Mesothelial cell of epicardium (in vitro differentiated cells): ENCODE data around the gene PHRF1. TPM values are rescaled to one million over a fixed set of nuclear protein-coding genes. Genes with fewer than 3 reads are reported as not detected.

Experiments
- DNase-seq, 2 experiments: peaks; one replicate each; pipeline ENCODE4 v3.0.0; 2021; ENCODE audit warnings: low spot score in 2 of 2; ENCODE audit not compliant: unreplicated experiment in 2 of 2
- H3K27ac Mint-ChIP-seq: 2 replicates; pipeline ENCODE4 v1.8.0; 2021; ENCODE audit warnings: mixed read lengths
- H3K27me3 Mint-ChIP-seq: 2 replicates; pipeline ENCODE4 v1.8.0; 2021; ENCODE audit warnings: low read depth, mixed read lengths
- H3K36me3 Mint-ChIP-seq: 2 replicates; pipeline ENCODE4 v1.8.0; 2021; ENCODE audit warnings: mixed read lengths
- H3K4me1 Mint-ChIP-seq: 2 replicates; pipeline ENCODE4 v1.8.0; 2021; ENCODE audit warnings: mixed read lengths
- H3K4me3 Mint-ChIP-seq: 2 replicates; pipeline ENCODE4 v1.8.0; 2021; ENCODE audit warnings: mild to moderate bottlenecking, moderate library complexity, mixed read lengths
- H3K9me3 Mint-ChIP-seq: 2 replicates; pipeline ENCODE4 v1.8.0; 2021; ENCODE audit warnings: mixed read lengths
- total RNA-seq: library from RNA; stranded (reverse); gene quantifications from 3 replicates; pipeline ENCODE4 v1.2.1, GENCODE V29; 2021
- TF ChIP-seq, protein P1 (sequence below): fragments of 200-600 bp; sonication (generic); IDR thresholded peaks from one replicate; pipeline ENCODE4 v1.5.0; 2021; ENCODE audit warnings: antibody characterized with exemption; ENCODE audit not compliant: unreplicated experiment

Gene PHRF1
- total RNA-seq, 1 donor from 2014 or later = 51.1 TPM

DNA sequence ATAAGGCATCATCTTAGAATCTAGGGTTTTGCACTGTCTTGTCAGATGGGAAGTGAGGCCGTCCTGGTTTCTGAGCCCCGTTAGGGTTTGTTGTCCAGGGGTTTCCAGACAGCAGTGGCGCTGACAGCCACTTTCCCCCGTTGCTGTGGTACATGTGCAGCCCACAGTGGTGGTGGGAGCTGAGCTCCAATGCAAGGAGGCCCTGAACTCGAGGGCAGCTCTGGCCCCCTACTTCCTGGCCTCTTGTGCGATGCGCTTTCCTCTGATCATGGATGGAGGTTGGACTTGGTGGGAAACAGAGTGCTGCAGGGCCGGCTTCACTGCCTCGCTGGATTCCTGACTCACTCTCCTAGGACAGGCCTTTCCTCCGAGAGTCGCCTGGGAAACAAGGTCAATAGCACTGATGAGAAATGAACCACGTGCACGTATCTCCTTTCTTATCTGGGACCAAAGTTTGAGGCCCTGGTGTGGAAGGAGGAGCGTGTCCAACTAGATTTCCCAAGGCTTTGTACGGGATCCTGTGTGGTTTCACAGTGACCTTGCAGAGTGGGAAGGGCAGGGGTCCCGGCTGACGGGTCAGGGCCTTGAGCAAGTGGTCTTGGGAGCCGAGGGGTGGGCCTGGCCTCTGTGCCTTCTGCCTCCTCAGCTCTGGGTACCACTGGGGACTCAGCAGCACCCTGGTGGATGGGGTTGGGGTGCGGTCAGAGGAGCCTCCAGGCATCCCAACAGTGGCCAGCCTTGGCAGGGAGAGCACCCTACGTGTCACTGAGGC is 3.7 kb downstream of the PHRF1 start:
- DNase-seq = no peak
- Mint-ChIP-seq H3K4me1 (peaks cover 28% of the 10 kb centered on the region), H3K9me3 (no peaks in the 10 kb centered on the region), H3K36me3 (peaks cover 3% of the 10 kb centered on the region), H3K27me3 (peaks cover 2% of the 10 kb centered on the region), H3K4me3 (peak overlapping the region; percentile 32), H3K27ac (no peak overlapping the region)
- TF ChIP-seq, protein P1, sequence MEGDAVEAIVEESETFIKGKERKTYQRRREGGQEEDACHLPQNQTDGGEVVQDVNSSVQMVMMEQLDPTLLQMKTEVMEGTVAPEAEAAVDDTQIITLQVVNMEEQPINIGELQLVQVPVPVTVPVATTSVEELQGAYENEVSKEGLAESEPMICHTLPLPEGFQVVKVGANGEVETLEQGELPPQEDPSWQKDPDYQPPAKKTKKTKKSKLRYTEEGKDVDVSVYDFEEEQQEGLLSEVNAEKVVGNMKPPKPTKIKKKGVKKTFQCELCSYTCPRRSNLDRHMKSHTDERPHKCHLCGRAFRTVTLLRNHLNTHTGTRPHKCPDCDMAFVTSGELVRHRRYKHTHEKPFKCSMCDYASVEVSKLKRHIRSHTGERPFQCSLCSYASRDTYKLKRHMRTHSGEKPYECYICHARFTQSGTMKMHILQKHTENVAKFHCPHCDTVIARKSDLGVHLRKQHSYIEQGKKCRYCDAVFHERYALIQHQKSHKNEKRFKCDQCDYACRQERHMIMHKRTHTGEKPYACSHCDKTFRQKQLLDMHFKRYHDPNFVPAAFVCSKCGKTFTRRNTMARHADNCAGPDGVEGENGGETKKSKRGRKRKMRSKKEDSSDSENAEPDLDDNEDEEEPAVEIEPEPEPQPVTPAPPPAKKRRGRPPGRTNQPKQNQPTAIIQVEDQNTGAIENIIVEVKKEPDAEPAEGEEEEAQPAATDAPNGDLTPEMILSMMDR = no peak

DNA sequence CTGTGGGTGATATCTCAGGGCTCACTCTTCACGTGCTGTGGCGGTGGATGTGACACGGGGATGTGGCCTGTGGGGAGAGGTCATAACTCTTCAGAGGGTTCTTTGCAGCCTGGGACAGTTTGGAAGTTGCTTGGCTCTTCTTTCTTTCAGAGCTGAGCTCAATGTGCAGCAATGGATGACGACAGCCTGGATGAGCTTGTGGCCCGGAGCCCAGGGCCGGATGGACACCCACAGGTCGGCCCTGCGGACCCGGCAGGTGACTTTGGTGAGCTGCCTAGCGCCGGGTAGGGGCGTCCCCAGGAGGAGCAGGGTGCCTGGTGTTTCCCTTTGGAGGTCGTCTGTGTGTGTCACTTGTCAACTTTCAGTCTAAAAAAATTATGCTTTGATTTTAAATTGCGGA is 5.1 kb downstream of the PHRF1 start:
- no peak overlapping the region for H3K4me3 Mint-ChIP-seq
- no peak for DNase-seq
- no peaks in the 10 kb centered on the region for H3K9me3 Mint-ChIP-seq
- TF ChIP-seq, protein P1 = no peak
- H3K36me3 Mint-ChIP-seq = peaks cover 6% of the 10 kb centered on the region
- no peak overlapping the region for H3K27ac Mint-ChIP-seq
- H3K4me1 Mint-ChIP-seq = peaks cover 26% of the 10 kb centered on the region
- H3K27me3 Mint-ChIP-seq = no peaks in the 10 kb centered on the region

DNA sequence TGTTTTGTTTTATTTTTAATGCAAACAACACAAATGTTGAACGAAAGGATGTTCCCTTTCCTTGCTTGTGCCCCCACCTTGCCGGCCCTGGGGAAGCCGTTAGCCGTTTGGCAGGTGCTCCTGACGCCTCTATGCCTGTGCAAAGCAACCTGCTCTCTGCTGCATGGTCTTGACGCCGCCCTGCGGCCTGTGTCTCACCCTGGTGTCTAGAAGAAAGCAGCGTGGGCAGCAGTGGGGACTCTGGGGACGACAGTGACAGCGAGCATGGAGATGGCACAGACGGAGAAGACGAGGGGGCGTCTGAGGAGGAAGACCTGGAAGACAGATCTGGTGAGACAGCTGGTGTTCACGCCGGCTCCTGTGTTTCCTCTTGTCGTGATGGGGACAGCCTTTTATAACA is 5.5 kb downstream of the PHRF1 start:
- DNase-seq = no peak
- peaks cover 26% of the 10 kb centered on the region for H3K4me1 Mint-ChIP-seq
- no peak overlapping the region for H3K27ac Mint-ChIP-seq
- H3K4me3 Mint-ChIP-seq = no peak overlapping the region
- H3K9me3 Mint-ChIP-seq = no peaks in the 10 kb centered on the region
- peaks cover 8% of the 10 kb centered on the region for H3K36me3 Mint-ChIP-seq
- TF ChIP-seq, protein P1 = no peak
- no peaks in the 10 kb centered on the region for H3K27me3 Mint-ChIP-seq

DNA sequence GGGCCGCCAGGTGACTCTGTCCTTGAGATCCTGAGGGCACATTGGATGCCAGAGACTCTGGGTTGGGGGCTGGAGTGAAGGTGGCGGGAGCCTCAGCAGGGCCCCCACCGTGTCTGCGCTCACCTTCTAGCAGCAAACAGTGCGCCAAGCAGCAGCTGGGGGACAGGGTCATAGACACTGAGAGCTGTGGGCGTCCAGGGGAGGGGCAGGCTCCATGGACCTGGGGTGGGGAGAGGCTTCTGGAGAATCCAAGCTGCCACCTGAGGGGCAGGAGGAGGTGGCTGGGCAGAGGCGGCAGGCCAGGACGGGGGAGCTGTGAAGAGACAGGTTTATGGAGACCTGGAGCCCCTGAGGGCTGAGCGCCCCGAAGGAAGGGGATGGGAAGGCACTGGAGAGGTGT is 8.0 kb downstream of the PHRF1 start:
- no peaks in the 10 kb centered on the region for H3K9me3 Mint-ChIP-seq
- no peak overlapping the region for H3K4me3 Mint-ChIP-seq
- peaks cover 17% of the 10 kb centered on the region for H3K36me3 Mint-ChIP-seq
- no peak for DNase-seq
- no peak overlapping the region for H3K27ac Mint-ChIP-seq
- H3K4me1 Mint-ChIP-seq = peaks cover 7% of the 10 kb centered on the region
- TF ChIP-seq, protein P1 = no peak
- no peaks in the 10 kb centered on the region for H3K27me3 Mint-ChIP-seq

DNA sequence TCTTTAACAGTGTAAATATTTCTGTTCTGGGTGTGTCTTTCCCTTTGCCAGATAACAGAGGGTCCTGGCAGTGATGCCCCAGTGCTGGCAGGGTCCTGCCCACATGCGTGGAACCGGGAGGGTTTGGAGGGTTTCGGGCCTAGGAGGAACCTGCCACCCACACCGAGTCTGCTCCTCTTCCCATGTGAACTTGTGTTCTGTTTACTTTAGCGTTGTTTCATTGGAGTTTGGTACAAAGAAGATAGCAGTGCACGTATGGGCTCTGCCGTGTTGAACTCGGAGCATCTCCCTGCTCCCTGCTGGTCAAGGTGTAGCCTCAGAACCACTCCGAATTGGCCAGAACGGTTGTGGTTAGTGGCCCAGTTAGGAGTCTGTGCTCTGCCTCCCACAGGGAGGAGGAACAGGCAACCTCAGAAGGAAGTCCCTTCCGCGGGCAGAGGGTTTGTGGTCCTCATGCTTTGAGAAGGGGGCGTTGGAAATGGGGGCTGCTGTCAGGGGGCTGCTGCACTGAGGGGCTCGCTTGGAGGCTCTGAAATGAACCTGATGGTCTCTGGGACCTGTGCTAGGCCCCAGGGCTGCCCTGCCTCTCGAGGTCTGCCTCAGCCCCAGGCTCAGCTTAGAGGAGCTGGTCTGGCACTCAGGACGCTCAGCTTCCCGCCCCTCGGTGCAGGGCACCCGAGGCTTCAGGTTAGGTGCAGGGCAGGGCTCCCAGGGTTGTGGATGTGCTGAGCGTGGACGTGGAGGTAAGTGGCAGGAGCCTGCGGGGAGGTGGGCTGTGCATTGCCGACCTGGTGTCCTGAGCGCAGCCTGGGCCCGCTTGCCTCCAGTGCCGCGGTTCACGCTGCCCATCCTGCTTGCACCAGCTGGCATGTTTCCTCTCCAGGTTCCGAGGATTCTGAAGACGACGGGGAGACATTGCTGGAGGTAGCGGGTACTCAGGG is 10.4 kb downstream of the PHRF1 start:
- TF ChIP-seq, protein P1 = no peak
- no peaks in the 10 kb centered on the region for H3K27me3 Mint-ChIP-seq

More for the DNA sequence above, 10.4 kb downstream of the PHRF1 start:
- DNase-seq = no peak
- no peaks in the 10 kb centered on the region for H3K9me3 Mint-ChIP-seq
- no peak overlapping the region for H3K4me3 Mint-ChIP-seq
- H3K36me3 Mint-ChIP-seq = peaks cover 32% of the 10 kb centered on the region
- no peak overlapping the region for H3K27ac Mint-ChIP-seq
- H3K4me1 Mint-ChIP-seq = no peaks in the 10 kb centered on the region
